SK-N-SH (cell line): Measurements from ENCODE around the gene IGF2BP2. TPM values are rescaled to one million over a fixed set of nuclear protein-coding genes. Genes with fewer than 3 reads are reported as not detected.

Source experiments
- CTCF ChIA-PET: fragments of 300-600, 350-600 bp; formaldehyde crosslinking; extraction: SDS; loops from one replicate; lab custom pipeline; 2021; lab: Yijun Ruan, JAX
- POLR2A ChIA-PET: fragments of 350-600 bp; sonication (Branson Sonifier 250); formaldehyde crosslinking; extraction: SDS; loops from one replicate; lab custom pipeline; 2020; ENCODE audit warnings: antibody characterized with exemption, inconsistent platforms; lab: Yijun Ruan, JAX
- DNase-seq: peaks from one replicate; pipeline ENCODE4 v3.0.0; 2012
- H2AFZ ChIP-seq: fragments of 200-600 bp; sonication (generic); 2 replicates; pipeline ENCODE4 v1.8.1; 2016; ENCODE audit warnings: antibody characterized with exemption, mild to moderate bottlenecking, low read depth
- H3F3A ChIP-seq: fragments of 200-600 bp; sonication (generic); replicated peaks from 2 replicates; pipeline ENCODE3; 2016; ENCODE audit warnings: antibody characterized with exemption, mild to moderate bottlenecking; ENCODE audit not compliant: insufficient read depth
- H3K27ac ChIP-seq, 2 experiments: fragments of 200-500 bp in 1 of 2; fragments of 200-600 bp in 1 of 2; sonication (Bioruptor generic) in 1 of 2; sonication (generic), shearing (Covaris generic) in 1 of 2; 2 replicates each; pipeline versions ENCODE4 v1.5.1 to v1.6.1; 2014 to 2016; ENCODE audit warnings: low read depth in 2 of 2, inconsistent platforms in 1 of 2, low read length in 1 of 2, mild to moderate bottlenecking in 1 of 2, mixed read lengths in 1 of 2
- H3K27me3 ChIP-seq: fragments of 200-600 bp; sonication (generic), shearing (Covaris generic); 2 replicates; pipeline ENCODE4 v1.6.1; 2016; ENCODE audit warnings: mixed run types; ENCODE audit not compliant: insufficient read depth
- H3K36me3 ChIP-seq, 2 experiments: fragments of 200-500 bp in 1 of 2; fragments of 200-600 bp in 1 of 2; sonication (Bioruptor generic) in 1 of 2; sonication (generic) in 1 of 2; replicated peaks in 1 of 2; 2 replicates each; pipeline versions ENCODE3 to v1.5.1; 2014 to 2016; ENCODE audit warnings: low read length in 1 of 2, mild to moderate bottlenecking in 1 of 2; ENCODE audit not compliant: insufficient read depth in 2 of 2, control insufficient read depth in 1 of 2
- H3K4me1 ChIP-seq, 2 experiments: fragments of 200-500 bp in 1 of 2; fragments of 200-600 bp in 1 of 2; sonication (Bioruptor generic) in 1 of 2; sonication (generic), shearing (Covaris generic) in 1 of 2; 2 replicates each; pipeline versions ENCODE4 v1.5.1 to v1.6.1; 2014 to 2016; ENCODE audit warnings: low read depth in 1 of 2, low read length in 1 of 2, mixed run types in 1 of 2; ENCODE audit not compliant: insufficient read depth in 2 of 2, control insufficient read depth in 1 of 2
- H3K4me2 ChIP-seq: fragments of 200-600 bp; sonication (generic), shearing (Covaris generic); 2 replicates; pipeline ENCODE4 v1.6.1; 2017; ENCODE audit warnings: mixed run types
- H3K4me3 ChIP-seq, 2 experiments: fragments of 200-500 bp in 1 of 2; fragments of 200-600 bp in 1 of 2; sonication (Bioruptor generic) in 1 of 2; sonication (generic), shearing (Covaris generic) in 1 of 2; 2 replicates each; pipeline versions ENCODE4 v1.5.1 to v1.8.1; 2014 to 2016; ENCODE audit warnings: low read depth in 2 of 2, inconsistent platforms in 1 of 2, low read length in 1 of 2, mild to moderate bottlenecking in 1 of 2, mixed read lengths in 1 of 2, moderate library complexity in 1 of 2
- H3K79me2 ChIP-seq: fragments of 200-600 bp; sonication (generic); 2 replicates; pipeline ENCODE4 v1.8.1; 2017; ENCODE audit warnings: mild to moderate bottlenecking; ENCODE audit not compliant: insufficient read depth
- H3K9ac ChIP-seq: fragments of 200-600 bp; sonication (generic); 2 replicates; pipeline ENCODE4 v1.6.1; 2017; ENCODE audit warnings: mixed run types
- H3K9me2 ChIP-seq: fragments of 200-600 bp; sonication (generic); 2 replicates; pipeline ENCODE4 v1.6.1; 2017; ENCODE audit warnings: mixed run types
- H3K9me3 ChIP-seq: fragments of 200-600 bp; sonication (generic); 2 replicates; pipeline ENCODE4 v1.6.1; 2017; ENCODE audit warnings: mixed run types, mild to moderate bottlenecking, moderate library complexity
- H4K20me1 ChIP-seq: fragments of 200-600 bp; sonication (generic); 2 replicates; pipeline ENCODE4 v1.6.1; 2017; ENCODE audit warnings: mild to moderate bottlenecking, mixed run types; ENCODE audit not compliant: insufficient read depth
- CHD2 ChIP-seq: fragments of 150-350 bp; IDR thresholded peaks from 2 replicates; pipeline ENCODE4 v1.6.1; 2018; ENCODE audit warnings: low read length; ENCODE audit not compliant: partially characterized antibody
- EZH2phosphoT487 ChIP-seq: fragments of 200-600 bp; sonication (generic); IDR thresholded peaks from 2 replicates; pipeline ENCODE4 v1.6.1; 2017; ENCODE audit warnings: low read depth, mixed run types, mild to moderate bottlenecking, antibody characterized with exemption, moderate library complexity, borderline replicate concordance
- FOXM1 ChIP-seq: IDR thresholded peaks from 2 replicates; pipeline ENCODE4 v1.4.0; 2012; ENCODE audit warnings: low read depth, mild to moderate bottlenecking
- GATA2 ChIP-seq: sonication (generic); formaldehyde crosslinking; IDR thresholded peaks from 2 replicates; pipeline ENCODE4 v1.5.0; 2020; ENCODE audit warnings: mild to moderate bottlenecking, missing genetic modification reagents
- MEF2A ChIP-seq: IDR thresholded peaks from 2 replicates; pipeline ENCODE4 v1.4.0; 2012; ENCODE audit warnings: low read depth, borderline replicate concordance
- NFIC ChIP-seq: IDR thresholded peaks from 2 replicates; pipeline ENCODE4 v1.4.0; 2012; ENCODE audit warnings: borderline replicate concordance
- RAD21 ChIP-seq: IDR thresholded peaks from 2 replicates; pipeline ENCODE4 v1.6.1; 2012; ENCODE audit warnings: mild to moderate bottlenecking, low read length
- RFX5 ChIP-seq: IDR thresholded peaks from 2 replicates; pipeline ENCODE4 v1.6.1; 2012; ENCODE audit warnings: mild to moderate bottlenecking, improper control_type of control experiment, low read length
- RXRA ChIP-seq: IDR thresholded peaks from 2 replicates; pipeline ENCODE4 v1.4.0; 2012; ENCODE audit warnings: low read depth, mild to moderate bottlenecking, borderline replicate concordance
- SIN3A ChIP-seq: IDR thresholded peaks from 2 replicates; pipeline ENCODE4 v1.6.1; 2012; ENCODE audit warnings: low read depth, mild to moderate bottlenecking, low read length, moderate library complexity, borderline replicate concordance
- SMC3 ChIP-seq: IDR thresholded peaks from 2 replicates; pipeline ENCODE4 v1.6.1; 2012; ENCODE audit warnings: low read depth, low read length, improper control_type of control experiment
- TCF12 ChIP-seq: IDR thresholded peaks from 2 replicates; pipeline ENCODE4 v1.4.0; 2012
- WGBS: methylation state at CpG from one replicate; pipeline ENCODE4 v1.1.6; 2017; ENCODE audit warnings: low lambda C conversion rate; 5-methylcytosine and 5-hydroxymethylcytosine counted together
- polyA plus RNA-seq, 3 experiments: library from polyadenylated mRNA; depleted of rRNA; stranded (reverse); fragments of >200 nt; gene quantifications; 2 replicates each; pipeline ENCODE4 v1.2.3, GENCODE V29; 2012
- TF ChIP-seq, protein P1 (sequence below): IDR thresholded peaks from 2 replicates; pipeline ENCODE4 v1.6.1; 2012; ENCODE audit warnings: mild to moderate bottlenecking, low read depth, low read length, moderate library complexity
- TF ChIP-seq, protein P2 (sequence below): fragments of 150-350 bp; IDR thresholded peaks from 2 replicates; pipeline ENCODE4 v1.6.1; 2017; ENCODE audit warnings: antibody characterized with exemption, low read length, low read depth, borderline replicate concordance
- TF ChIP-seq, protein P3 (sequence below): fragments of 200-600 bp; sonication (generic); IDR thresholded peaks from 2 replicates; pipeline ENCODE4 v1.6.1; 2017; ENCODE audit warnings: antibody characterized with exemption, mild to moderate bottlenecking, moderate library complexity
- TF ChIP-seq, protein P4 (sequence below): IDR thresholded peaks from 2 replicates; pipeline ENCODE4 v1.4.0; 2012; ENCODE audit warnings: low read depth

The IGF2BP2 gene
- polyA plus RNA-seq, 1 of the 3 experiments (the other 2 are of a cell fraction): 5.4 TPM

DNA sequence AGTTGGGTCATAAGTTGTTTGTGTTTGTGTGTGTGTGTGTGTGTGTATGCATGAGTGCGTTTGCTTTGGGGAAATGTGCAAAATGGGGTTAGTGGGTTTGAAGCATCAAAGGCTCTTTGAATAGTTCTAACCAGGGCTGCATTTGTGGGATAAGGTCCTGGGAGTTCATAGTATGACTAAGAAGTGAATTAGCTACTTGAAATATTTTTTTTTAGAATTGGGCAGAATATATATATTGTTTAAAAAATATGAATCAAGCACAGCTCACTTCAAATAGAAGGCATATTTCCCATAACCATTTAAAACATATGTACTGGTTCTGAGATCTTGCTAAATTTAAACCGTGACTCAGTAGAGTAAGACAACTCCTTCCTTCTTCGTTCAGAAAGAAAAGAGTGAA lies 43.1 kb downstream of the IGF2BP2 start (continued):
- TF ChIP-seq, protein P1, sequence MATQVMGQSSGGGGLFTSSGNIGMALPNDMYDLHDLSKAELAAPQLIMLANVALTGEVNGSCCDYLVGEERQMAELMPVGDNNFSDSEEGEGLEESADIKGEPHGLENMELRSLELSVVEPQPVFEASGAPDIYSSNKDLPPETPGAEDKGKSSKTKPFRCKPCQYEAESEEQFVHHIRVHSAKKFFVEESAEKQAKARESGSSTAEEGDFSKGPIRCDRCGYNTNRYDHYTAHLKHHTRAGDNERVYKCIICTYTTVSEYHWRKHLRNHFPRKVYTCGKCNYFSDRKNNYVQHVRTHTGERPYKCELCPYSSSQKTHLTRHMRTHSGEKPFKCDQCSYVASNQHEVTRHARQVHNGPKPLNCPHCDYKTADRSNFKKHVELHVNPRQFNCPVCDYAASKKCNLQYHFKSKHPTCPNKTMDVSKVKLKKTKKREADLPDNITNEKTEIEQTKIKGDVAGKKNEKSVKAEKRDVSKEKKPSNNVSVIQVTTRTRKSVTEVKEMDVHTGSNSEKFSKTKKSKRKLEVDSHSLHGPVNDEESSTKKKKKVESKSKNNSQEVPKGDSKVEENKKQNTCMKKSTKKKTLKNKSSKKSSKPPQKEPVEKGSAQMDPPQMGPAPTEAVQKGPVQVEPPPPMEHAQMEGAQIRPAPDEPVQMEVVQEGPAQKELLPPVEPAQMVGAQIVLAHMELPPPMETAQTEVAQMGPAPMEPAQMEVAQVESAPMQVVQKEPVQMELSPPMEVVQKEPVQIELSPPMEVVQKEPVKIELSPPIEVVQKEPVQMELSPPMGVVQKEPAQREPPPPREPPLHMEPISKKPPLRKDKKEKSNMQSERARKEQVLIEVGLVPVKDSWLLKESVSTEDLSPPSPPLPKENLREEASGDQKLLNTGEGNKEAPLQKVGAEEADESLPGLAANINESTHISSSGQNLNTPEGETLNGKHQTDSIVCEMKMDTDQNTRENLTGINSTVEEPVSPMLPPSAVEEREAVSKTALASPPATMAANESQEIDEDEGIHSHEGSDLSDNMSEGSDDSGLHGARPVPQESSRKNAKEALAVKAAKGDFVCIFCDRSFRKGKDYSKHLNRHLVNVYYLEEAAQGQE: no peak
- TF ChIP-seq, protein P2, sequence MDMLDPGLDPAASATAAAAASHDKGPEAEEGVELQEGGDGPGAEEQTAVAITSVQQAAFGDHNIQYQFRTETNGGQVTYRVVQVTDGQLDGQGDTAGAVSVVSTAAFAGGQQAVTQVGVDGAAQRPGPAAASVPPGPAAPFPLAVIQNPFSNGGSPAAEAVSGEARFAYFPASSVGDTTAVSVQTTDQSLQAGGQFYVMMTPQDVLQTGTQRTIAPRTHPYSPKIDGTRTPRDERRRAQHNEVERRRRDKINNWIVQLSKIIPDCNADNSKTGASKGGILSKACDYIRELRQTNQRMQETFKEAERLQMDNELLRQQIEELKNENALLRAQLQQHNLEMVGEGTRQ: no peak
- TF ChIP-seq RXRA: no peak; the same call in 1 of the 2 replicates
- TF ChIP-seq CHD2: no peak
- TF ChIP-seq SIN3A: no peak

DNA sequence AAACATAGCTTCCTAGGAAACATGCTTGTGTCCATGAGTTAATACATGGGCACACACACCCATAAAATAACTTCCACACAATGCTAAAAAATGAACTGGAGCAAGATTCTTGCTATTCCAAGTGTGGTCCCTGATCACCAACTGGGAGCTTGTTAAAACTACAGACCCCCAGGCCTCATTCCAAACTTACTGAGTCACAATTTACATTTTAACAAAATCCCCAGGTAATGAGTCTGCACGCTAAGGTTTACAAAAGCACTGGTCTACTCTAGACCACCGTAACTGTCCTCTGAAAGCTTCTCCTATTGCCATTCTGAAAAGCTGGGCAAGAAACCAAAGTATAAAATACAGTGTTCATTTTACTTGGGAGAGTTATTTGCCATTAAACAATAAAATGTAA lies 45.4 kb downstream of the IGF2BP2 start:
- no peak overlapping the region for H3K9ac ChIP-seq
- DNase-seq: no peak
- CTCF ChIA-PET: interaction anchor here (1.2 to 5.8 kb wide), 2 partner anchors 11 to 119 kb away, joined by 5 to 70 read pairs; no protein-coding TSS in a partner anchor
- TF ChIP-seq FOXM1 (no peak), RAD21 (no peak), NFIC (no peak)
- H3K4me2 ChIP-seq: no peak overlapping the region
- H4K20me1 ChIP-seq: peaks cover 98% of the 10 kb centered on the region
- no peaks in the 10 kb centered on the region for H3K9me2 ChIP-seq
- H3K4me3 ChIP-seq: no peak overlapping the region
- peaks cover 0 to 10% of the 10 kb centered on the region in 2 experiments for H3K36me3 ChIP-seq
- peaks cover 32% of the 10 kb centered on the region for H3F3A ChIP-seq
- H3K9me3 ChIP-seq: no peaks in the 10 kb centered on the region
- H2AFZ ChIP-seq: no peak overlapping the region
- no peak overlapping the region for H3K27ac ChIP-seq
- no peaks in the 10 kb centered on the region for H3K27me3 ChIP-seq
- H3K79me2 ChIP-seq: peaks cover 93% of the 10 kb centered on the region
- WGBS: 84% methylated on average over 2 of the region's 2 CpGs
- H3K4me1 ChIP-seq: peaks cover 0 to 13% of the 10 kb centered on the region in 2 experiments; a peak in 1 of 4 replicates
- POLR2A ChIA-PET: no interaction called here

DNA sequence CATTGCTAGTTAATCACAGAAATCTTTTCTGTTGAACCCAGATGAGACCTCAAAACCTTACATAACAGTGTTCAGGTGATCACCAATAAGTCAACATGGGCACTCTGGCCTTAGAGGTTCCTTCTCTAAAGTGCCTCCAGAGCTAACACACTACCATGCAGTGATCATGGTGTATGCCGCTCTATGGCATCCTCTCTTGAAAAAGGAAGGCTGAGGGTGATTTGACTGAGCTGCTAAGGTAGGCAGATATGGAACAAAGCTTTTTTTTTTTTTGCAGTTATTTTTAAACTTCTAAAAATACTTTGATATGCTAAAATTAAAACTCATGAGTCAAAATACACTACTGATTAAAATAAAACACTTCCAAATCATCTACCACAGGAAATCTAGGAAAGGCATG lies 46.0 kb downstream of the IGF2BP2 start:
- no peaks in the 10 kb centered on the region for H3K9me3 ChIP-seq
- peaks cover 28% of the 10 kb centered on the region for H3F3A ChIP-seq
- H2AFZ ChIP-seq: no peak overlapping the region
- no peaks in the 10 kb centered on the region for H3K9me2 ChIP-seq
- WGBS: 100% methylated on average over 1 of the region's 1 CpG
- no peak overlapping the region for H3K9ac ChIP-seq
- H3K36me3 ChIP-seq: peaks cover 0 to 10% of the 10 kb centered on the region in 2 experiments
- ChIA-PET POLR2A (no interaction called here), CTCF (interaction anchor here (1.2 to 5.8 kb wide), 2 partner anchors 10 to 118 kb away, joined by 5 to 70 read pairs; no protein-coding TSS in a partner anchor)
- no peak for DNase-seq
- peaks cover 0 to 19% of the 10 kb centered on the region in 2 experiments; a peak in 1 of 4 replicates for H3K4me1 ChIP-seq
- no peak overlapping the region for H3K4me3 ChIP-seq
- no peak overlapping the region for H3K4me2 ChIP-seq
- peaks cover 93% of the 10 kb centered on the region for H3K79me2 ChIP-seq
- H4K20me1 ChIP-seq: peaks cover 98% of the 10 kb centered on the region
- H3K27ac ChIP-seq: no peak overlapping the region
- H3K27me3 ChIP-seq: no peaks in the 10 kb centered on the region
- TF ChIP-seq MEF2A (no peak), NFIC (no peak), SMC3 (no peak), FOXM1 (no peak), TCF12 (no peak), EZH2phosphoT487 (no peak), RFX5 (no peak), GATA2 (no peak)
- TF ChIP-seq, protein P3, sequence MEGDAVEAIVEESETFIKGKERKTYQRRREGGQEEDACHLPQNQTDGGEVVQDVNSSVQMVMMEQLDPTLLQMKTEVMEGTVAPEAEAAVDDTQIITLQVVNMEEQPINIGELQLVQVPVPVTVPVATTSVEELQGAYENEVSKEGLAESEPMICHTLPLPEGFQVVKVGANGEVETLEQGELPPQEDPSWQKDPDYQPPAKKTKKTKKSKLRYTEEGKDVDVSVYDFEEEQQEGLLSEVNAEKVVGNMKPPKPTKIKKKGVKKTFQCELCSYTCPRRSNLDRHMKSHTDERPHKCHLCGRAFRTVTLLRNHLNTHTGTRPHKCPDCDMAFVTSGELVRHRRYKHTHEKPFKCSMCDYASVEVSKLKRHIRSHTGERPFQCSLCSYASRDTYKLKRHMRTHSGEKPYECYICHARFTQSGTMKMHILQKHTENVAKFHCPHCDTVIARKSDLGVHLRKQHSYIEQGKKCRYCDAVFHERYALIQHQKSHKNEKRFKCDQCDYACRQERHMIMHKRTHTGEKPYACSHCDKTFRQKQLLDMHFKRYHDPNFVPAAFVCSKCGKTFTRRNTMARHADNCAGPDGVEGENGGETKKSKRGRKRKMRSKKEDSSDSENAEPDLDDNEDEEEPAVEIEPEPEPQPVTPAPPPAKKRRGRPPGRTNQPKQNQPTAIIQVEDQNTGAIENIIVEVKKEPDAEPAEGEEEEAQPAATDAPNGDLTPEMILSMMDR: no peak
- TF ChIP-seq, protein P2: no peak
- TF ChIP-seq, protein P4, sequence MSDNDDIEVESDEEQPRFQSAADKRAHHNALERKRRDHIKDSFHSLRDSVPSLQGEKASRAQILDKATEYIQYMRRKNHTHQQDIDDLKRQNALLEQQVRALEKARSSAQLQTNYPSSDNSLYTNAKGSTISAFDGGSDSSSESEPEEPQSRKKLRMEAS: no peak
